Gastrocnemius medialis (tissue), 4 donors: ENCODE results near the gene ZBP1.

Experiments
- CTCF ChIP-seq, 5 experiments: fragments of 450-650 bp in 3 of 5; fragments of 200-600 bp in 2 of 5; sonication (generic) in 2 of 5; IDR thresholded peaks in 4 of 5; conservative IDR thresholded peaks in 1 of 5; 1 replicate in 4 of 5; 2 replicates in 1 of 5; pipeline ENCODE4 v1.5.1; 2016 to 2019; ENCODE audit warnings: antibody characterized with exemption in 5 of 5, mild to moderate bottlenecking in 3 of 5, moderate library complexity in 3 of 5
- POLR2A ChIP-seq, 2 donors: fragments of 450-650 bp; IDR thresholded peaks; one replicate each; pipeline ENCODE4 v1.6.1; 2017; ENCODE audit warnings: antibody characterized with exemption in 2 of 2, mild to moderate bottlenecking in 2 of 2, moderate library complexity in 2 of 2

- TF ChIP-seq POLR2A (IDR thresholded peaks at IDR 0.05) (no peak), CTCF (IDR thresholded peaks at IDR 0.05 in 4 of 5, conservative IDR thresholded peaks at IDR 0.05 in 1 of 5) (no peak)
Measured at GRCh38 chr20:57589728-57590484, 30.3 kb downstream of the ZBP1 start.
